H1 (cell line): ENCODE results near the gene VMP1. TPM values are rescaled to one million over a fixed set of nuclear protein-coding genes. Genes with fewer than 3 reads are reported as not detected.

Experiments
- CTCF ChIA-PET: fragments of 300-600 bp; sonication (Branson Sonifier 250); formaldehyde crosslinking; loops from one replicate; lab custom pipeline; 2021; ENCODE audit not compliant: partially characterized antibody; lab: Charles Lee
- POLR2A ChIA-PET: fragments of 300-600 bp; sonication (Branson Sonifier 250); formaldehyde crosslinking; loops from one replicate; lab custom pipeline; 2021; ENCODE audit warnings: inconsistent platforms; ENCODE audit not compliant: partially characterized antibody; lab: Charles Lee
- DNase-seq, 2 experiments: peaks; one replicate each; pipeline versions ENCODE4 v3.0.0 to v3.0.0-alpha.2; 2010 to 2022; ENCODE audit warnings: low spot score in 2 of 2, low read depth in 1 of 2, mixed read lengths in 1 of 2
- FAIRE-seq: peaks from 2 replicates; lab custom pipeline; 2011; peaks lifted over from hg19 to GRCh38; lab: Jason Lieb, UNC
- H2AFZ ChIP-seq: 2 replicates; pipeline ENCODE4 v1.8.1; 2012; ENCODE audit warnings: low read length, inconsistent platforms
- H2AK5ac ChIP-seq: 2 replicates; pipeline ENCODE4 v1.6.1; 2013; ENCODE audit warnings: low read depth, low read length
- H2BK120ac ChIP-seq: replicated peaks from 2 replicates; pipeline ENCODE3; 2013; ENCODE audit warnings: low read depth, low read length, inconsistent platforms
- H2BK12ac ChIP-seq: 2 replicates; pipeline ENCODE4 v1.6.1; 2013; ENCODE audit warnings: low read depth, low read length
- H2BK15ac ChIP-seq: 2 replicates; pipeline ENCODE4 v1.6.1; 2013; ENCODE audit warnings: low read length
- H2BK20ac ChIP-seq: 2 replicates; pipeline ENCODE4 v1.6.1; 2013; ENCODE audit warnings: low read length
- H2BK5ac ChIP-seq: 2 replicates; pipeline ENCODE4 v1.6.1; 2013; ENCODE audit warnings: low read depth, low read length
- H3K14ac ChIP-seq: 2 replicates; pipeline ENCODE4 v1.6.1; 2013; ENCODE audit warnings: inconsistent platforms; ENCODE audit not compliant: insufficient read length
- H3K18ac ChIP-seq: 2 replicates; pipeline ENCODE4 v1.6.1; 2013; ENCODE audit warnings: low read length; ENCODE audit errors: extremely low read depth
- H3K23ac ChIP-seq: 2 replicates; pipeline ENCODE4 v1.6.1; 2013; ENCODE audit warnings: inconsistent platforms; ENCODE audit not compliant: insufficient read length
- H3K23me2 ChIP-seq: 2 replicates; pipeline ENCODE4 v1.6.1; 2013; ENCODE audit warnings: low read depth, low read length
- H3K27ac ChIP-seq: 2 replicates; pipeline ENCODE4 v1.6.1; 2011; ENCODE audit warnings: low read depth, low read length, inconsistent platforms
- H3K27me3 ChIP-seq, 4 experiments: replicated peaks in 1 of 4; 1 replicate in 1 of 4; 2 replicates in 3 of 4; pipeline versions ENCODE4 v1.6.1 to v1.8.1; 2011 to 2013; ENCODE audit warnings: low read length in 3 of 4, mild to moderate bottlenecking in 3 of 4, inconsistent platforms in 2 of 4, mixed read lengths in 2 of 4, moderate library complexity in 1 of 4; ENCODE audit not compliant: control insufficient read depth in 3 of 4, insufficient read depth in 3 of 4; ENCODE audit errors: extremely low read depth in 1 of 4
- H3K36me3 ChIP-seq, 4 experiments: 2 replicates each; pipeline versions ENCODE4 v1.6.1 to v1.8.1; 2011 to 2013; ENCODE audit warnings: mild to moderate bottlenecking in 4 of 4, low read length in 3 of 4, moderate library complexity in 2 of 4, control low read depth in 1 of 4, inconsistent platforms in 1 of 4; ENCODE audit not compliant: insufficient read depth in 4 of 4, control insufficient read depth in 2 of 4
- H3K4ac ChIP-seq: replicated peaks from 2 replicates; pipeline ENCODE3; 2013; ENCODE audit warnings: low read length, low read depth, mixed read lengths, inconsistent platforms; ENCODE audit not compliant: insufficient read length
- H3K4me1 ChIP-seq, 4 experiments: replicated peaks in 1 of 4; 1 replicate in 1 of 4; 2 replicates in 3 of 4; pipeline versions ENCODE4 v1.6.1 to v1.8.1; 2011 to 2013; ENCODE audit warnings: low read length in 3 of 4, inconsistent platforms in 2 of 4, mixed read lengths in 1 of 4; ENCODE audit not compliant: insufficient read depth in 4 of 4, control insufficient read depth in 3 of 4
- H3K4me2 ChIP-seq, 2 experiments: 2 replicates each; pipeline versions ENCODE4 v1.6.1 to v1.8.1; 2011 to 2013; ENCODE audit warnings: low read depth in 2 of 2, low read length in 2 of 2, control low read depth in 1 of 2, inconsistent platforms in 1 of 2, mild to moderate bottlenecking in 1 of 2; ENCODE audit not compliant: insufficient read depth in 1 of 2
- H3K4me3 ChIP-seq, 4 experiments: fragments of 200-600, 300-600 bp in 1 of 4; sonication (generic), shearing (Covaris generic), sonication (Bioruptor Twin) in 1 of 4; 2 replicates each; pipeline versions ENCODE4 v1.5.1 to v1.8.1; 2011 to 2016; ENCODE audit warnings: low read length in 4 of 4, low read depth in 3 of 4, control low read depth in 2 of 4, inconsistent platforms in 2 of 4, mild to moderate bottlenecking in 2 of 4, mixed read lengths in 1 of 4, moderate library complexity in 1 of 4; ENCODE audit not compliant: insufficient read depth in 2 of 4; ENCODE audit errors: extremely low read depth in 1 of 4
- H3K56ac ChIP-seq: replicated peaks from 2 replicates; pipeline ENCODE3; 2013; ENCODE audit warnings: low read depth, mild to moderate bottlenecking, mixed read lengths, low read length, inconsistent platforms; ENCODE audit not compliant: insufficient read length
- H3K79me1 ChIP-seq: 2 replicates; pipeline ENCODE4 v1.6.1; 2013; ENCODE audit warnings: low read depth, low read length, control low read depth
- H3K79me2 ChIP-seq, 2 experiments: 2 replicates each; pipeline versions ENCODE4 v1.6.1 to v1.8.1; 2012 to 2013; ENCODE audit warnings: low read length in 2 of 2, mild to moderate bottlenecking in 2 of 2, inconsistent platforms in 1 of 2; ENCODE audit not compliant: insufficient read depth in 2 of 2, control insufficient read depth in 1 of 2
- H3K9ac ChIP-seq, 4 experiments: replicated peaks in 1 of 4; 1 replicate in 1 of 4; 2 replicates in 3 of 4; pipeline versions ENCODE4 v1.6.1 to v1.8.1; 2011 to 2013; ENCODE audit warnings: low read depth in 3 of 4, low read length in 3 of 4, control low read depth in 2 of 4, mild to moderate bottlenecking in 2 of 4, moderate library complexity in 2 of 4, inconsistent platforms in 1 of 4; ENCODE audit errors: extremely low read depth in 1 of 4
- H3K9me3 ChIP-seq, 2 experiments: 2 replicates each; pipeline versions ENCODE4 v1.6.1 to v1.8.1; 2012 to 2013; ENCODE audit warnings: mild to moderate bottlenecking in 2 of 2, moderate library complexity in 2 of 2, control low read depth in 1 of 2, inconsistent platforms in 1 of 2, low read depth in 1 of 2, low read length in 1 of 2, mixed read lengths in 1 of 2; ENCODE audit not compliant: insufficient read depth in 2 of 2
- H4K20me1 ChIP-seq, 2 experiments: replicated peaks in 1 of 2; 2 replicates each; pipeline versions ENCODE3 to v1.8.1; 2011 to 2013; ENCODE audit warnings: inconsistent platforms in 2 of 2, low read length in 2 of 2, mild to moderate bottlenecking in 1 of 2; ENCODE audit not compliant: insufficient read depth in 2 of 2, control insufficient read depth in 1 of 2
- H4K5ac ChIP-seq: 2 replicates; pipeline ENCODE4 v1.6.1; 2013; ENCODE audit warnings: low read length, low read depth, mixed read lengths, inconsistent platforms; ENCODE audit not compliant: insufficient read length
- H4K8ac ChIP-seq: 2 replicates; pipeline ENCODE4 v1.8.0; 2013; ENCODE audit warnings: mild to moderate bottlenecking, moderate library complexity, low read length, inconsistent platforms; ENCODE audit not compliant: insufficient read depth; ENCODE audit errors: extremely low read depth
- H4K91ac ChIP-seq: replicated peaks from 2 replicates; pipeline ENCODE3; 2013; ENCODE audit warnings: low read length, mixed read lengths, inconsistent platforms; ENCODE audit not compliant: insufficient read length
- BACH1 ChIP-seq: IDR thresholded peaks from 2 replicates; pipeline ENCODE4 v1.6.1; 2012; ENCODE audit warnings: low read length, improper control_type of control experiment
- CEBPB ChIP-seq: IDR thresholded peaks from 2 replicates; pipeline ENCODE4 v1.6.1; 2012; ENCODE audit warnings: low read depth, low read length
- CTBP2 ChIP-seq: IDR thresholded peaks from 2 replicates; pipeline ENCODE4 v1.7.0; 2011; ENCODE audit warnings: borderline replicate concordance, mild to moderate bottlenecking, moderate library complexity, mixed read lengths, low read length; ENCODE audit not compliant: insufficient read depth, insufficient read length
- EP300 ChIP-seq, 2 experiments: IDR thresholded peaks; 1 replicate in 1 of 2; 2 replicates in 1 of 2; pipeline ENCODE4 v1.6.1; 2011 to 2012; ENCODE audit warnings: low read depth in 2 of 2, low read length in 2 of 2, mild to moderate bottlenecking in 2 of 2, borderline replicate concordance in 1 of 2, inconsistent platforms in 1 of 2, moderate library complexity in 1 of 2
- GTF2F1 ChIP-seq: IDR thresholded peaks from 2 replicates; pipeline ENCODE4 v1.6.1; 2012; ENCODE audit warnings: low read depth, low read length, improper control_type of control experiment, borderline replicate concordance
- KDM4A ChIP-seq: IDR thresholded peaks from one replicate; pipeline ENCODE4 v1.7.1; 2012; ENCODE audit warnings: low read depth, mild to moderate bottlenecking, moderate library complexity, low read length, inconsistent platforms; ENCODE audit not compliant: severe bottlenecking
- NANOG ChIP-seq: IDR thresholded peaks from 2 replicates; pipeline ENCODE4 v1.6.1; 2011; ENCODE audit warnings: low read length, low read depth, mild to moderate bottlenecking, inconsistent platforms; ENCODE audit not compliant: insufficient read depth, poor library complexity, severe bottlenecking
- RNF2 ChIP-seq: fragments of 200-900, 300-1000 bp; sonication (generic); IDR thresholded peaks from 2 replicates; pipeline ENCODE4 v1.7.1; 2016; ENCODE audit warnings: borderline replicate concordance, low read depth, mild to moderate bottlenecking, antibody characterized with exemption, low read length; ENCODE audit not compliant: poor library complexity, severe bottlenecking; ENCODE audit errors: missing control alignments
- SIN3A ChIP-seq, 2 experiments: IDR thresholded peaks in 1 of 2; conservative IDR thresholded peaks in 1 of 2; 2 replicates each; pipeline ENCODE4 v1.6.1; 2011 to 2012; ENCODE audit warnings: low read length in 2 of 2, improper control_type of control experiment in 1 of 2, low read depth in 1 of 2, mild to moderate bottlenecking in 1 of 2
- SIX5 ChIP-seq: IDR thresholded peaks from 2 replicates; pipeline ENCODE4 v1.6.1; 2011; ENCODE audit warnings: mild to moderate bottlenecking, low read depth, low read length
- SP1 ChIP-seq: IDR thresholded peaks from 2 replicates; pipeline ENCODE4 v1.6.1; 2011; ENCODE audit warnings: low read depth, low read length
- SP2 ChIP-seq: IDR thresholded peaks from 2 replicates; pipeline ENCODE4 v1.6.1; 2012; ENCODE audit warnings: mild to moderate bottlenecking, low read length, inconsistent platforms
- SUZ12 ChIP-seq: fragments of 200-600 bp; sonication (generic); IDR thresholded peaks from 2 replicates; pipeline ENCODE4 v1.6.1; 2012; ENCODE audit warnings: mild to moderate bottlenecking, inconsistent platforms, low read length, moderate library complexity, mixed read lengths
- TAF1 ChIP-seq: IDR thresholded peaks from 2 replicates; pipeline ENCODE4 v1.6.1; 2011; ENCODE audit warnings: mild to moderate bottlenecking, low read depth, low read length
- WGBS, 2 experiments: shearing (Covaris generic) in 1 of 2; methylation state at CpG; one replicate each; pipeline versions ENCODE4 v1.1.6 to v1.1.7; 2013 to 2015; ENCODE audit warnings: low lambda C conversion rate in 2 of 2, mixed read lengths in 2 of 2, inconsistent platforms in 1 of 2, low coverage in 1 of 2, missing lambda C conversion rate in 1 of 2; ENCODE audit not compliant: insufficient replicate concordance in 2 of 2, insufficient coverage in 1 of 2, insufficient read length in 1 of 2; ENCODE audit errors: extremely low coverage in 1 of 2, missing lambda C conversion rate in 1 of 2; 5-methylcytosine and 5-hydroxymethylcytosine counted together
- polyA plus RNA-seq, 7 experiments: library from polyadenylated mRNA; depleted of rRNA in 3 of 7; stranded (reverse) in 5 of 7; unstranded in 2 of 7; fragments of >200 nt in 5 of 7; fragments of 200-250 nt in 2 of 7; gene quantifications; 1 replicate in 5 of 7; 2 replicates in 1 of 7; 4 replicates in 1 of 7; pipeline versions ENCODE4 v1.2.1 to v1.2.3, GENCODE V29; 2011 to 2013; ENCODE audit warnings: missing spikeins in 2 of 7, mixed read lengths in 2 of 7
- total RNA-seq: library from RNA; stranded (reverse); fragmentation: NEBNext Ultra II Directional; extraction: Animal tissue kit (Norgen Biotek cat#: 25700); gene quantifications from 2 replicates; pipeline ENCODE4 v1.2.1, GENCODE V29; 2021

VMP1 gene
- total and polyA plus RNA-seq, 2 of the 8 experiments (the other 6 are each of a cell fraction or from before 2014, with no cell fraction given), result 45.0 to 92.7 TPM

- no peaks in the 10 kb centered on the region for H3K79me1 ChIP-seq
- 90% methylated on average over 2 of the region's 2 CpGs; no CpG with 5 or more reads in 1 of the 2 experiments for WGBS, 2 experiments
- no peak overlapping the region for H3K4me3 ChIP-seq
- H2AK5ac ChIP-seq, result no peak overlapping the region
- ChIA-PET POLR2A (interaction anchor here (1.1 to 2.4 kb wide), 3 partner anchors 9 to 17 kb away, joined by 3 to 9 read pairs (median 3); no protein-coding TSS in a partner anchor), CTCF (no interaction called here)
- H3K79me2 ChIP-seq, result no peaks in the 10 kb centered on the region
- no peak overlapping the region for H3K4ac ChIP-seq
- no peaks in the 10 kb centered on the region for H3K27me3 ChIP-seq
- H4K8ac ChIP-seq, result no peak overlapping the region
- H3K23me2 ChIP-seq, result no peaks in the 10 kb centered on the region
- H3K9me3 ChIP-seq, result no peaks in the 10 kb centered on the region
- H3K18ac ChIP-seq, result no peak overlapping the region
- no peak overlapping the region for H3K27ac ChIP-seq
- no peak overlapping the region for H3K14ac ChIP-seq
- DNase-seq, result no peak
- no peak overlapping the region for H2BK15ac ChIP-seq
- no peak for FAIRE-seq
- H3K9ac ChIP-seq, result no peak overlapping the region
- H2AFZ ChIP-seq, result no peak overlapping the region
- H4K20me1 ChIP-seq, result peaks cover 0 to 3% of the 10 kb centered on the region in 2 experiments
- no peak overlapping the region for H2BK12ac ChIP-seq
- H3K36me3 ChIP-seq, result peaks cover 13 to 92% (median 58%) of the 10 kb centered on the region in 4 experiments; a peak in 7 of 8 replicates
- H2BK120ac ChIP-seq, result no peak overlapping the region
- H4K91ac ChIP-seq, result no peak overlapping the region
- no peak overlapping the region for H3K23ac ChIP-seq
- H3K4me1 ChIP-seq, result no peaks in the 10 kb centered on the region
- H3K4me2 ChIP-seq, result no peak overlapping the region
- no peak overlapping the region for H4K5ac ChIP-seq
- H3K56ac ChIP-seq, result no peak overlapping the region
- no peak overlapping the region for H2BK20ac ChIP-seq
- no peak overlapping the region for H2BK5ac ChIP-seq
- TF ChIP-seq GTF2F1 (no peak), TAF1 (no peak), CEBPB (no peak), RNF2 (no peak), EP300 (IDR thresholded peaks at IDR 0.05; ENCODE audit: borderline replicate concordance in 1 of 2, low read depth in 2 of 2, low read length in 2 of 2) (no peak), SIN3A (conservative IDR thresholded peaks at IDR 0.05 in 1 of 2, IDR thresholded peaks at IDR 0.05 in 1 of 2; ENCODE audit: low read depth in 1 of 2, low read length in 2 of 2) (no peak), SP1 (no peak), KDM4A (no peak), CTBP2 (no peak), BACH1 (no peak), SUZ12 (no peak), NANOG (no peak), SP2 (no peak), SIX5 (no peak)
Measured at GRCh38 chr17:59688496-59688895, 19.0 kb upstream of the VMP1 start.
